D721Med (cell line): Measurements from ENCODE around the gene GGTA1.
A peak's percentile ranks its signal among the peaks of the same experiment; 100 is the strongest.
"Not testable (repeated sequence)": the region's sequence is repeated elsewhere in the genome, so short reads cannot be mapped to it uniquely, and the experiment has no call there.

Source experiments
- DNase-seq: peaks from one replicate; pipeline ENCODE4 v3.0.0; 2011; ENCODE audit warnings: low spot score; ENCODE audit not compliant: insufficient read length
- FAIRE-seq: peaks from 2 replicates; lab custom pipeline; 2011; peaks lifted over from hg19 to GRCh38; lab: Jason Lieb, UNC
- TF ChIP-seq, protein P1 (sequence below): IDR thresholded peaks from 2 replicates; pipeline ENCODE4 v1.5.1; 2012; ENCODE audit warnings: mild to moderate bottlenecking, control low read depth; ENCODE audit not compliant: insufficient read depth; ENCODE audit errors: missing control alignments

Gene GGTA1

DNA sequence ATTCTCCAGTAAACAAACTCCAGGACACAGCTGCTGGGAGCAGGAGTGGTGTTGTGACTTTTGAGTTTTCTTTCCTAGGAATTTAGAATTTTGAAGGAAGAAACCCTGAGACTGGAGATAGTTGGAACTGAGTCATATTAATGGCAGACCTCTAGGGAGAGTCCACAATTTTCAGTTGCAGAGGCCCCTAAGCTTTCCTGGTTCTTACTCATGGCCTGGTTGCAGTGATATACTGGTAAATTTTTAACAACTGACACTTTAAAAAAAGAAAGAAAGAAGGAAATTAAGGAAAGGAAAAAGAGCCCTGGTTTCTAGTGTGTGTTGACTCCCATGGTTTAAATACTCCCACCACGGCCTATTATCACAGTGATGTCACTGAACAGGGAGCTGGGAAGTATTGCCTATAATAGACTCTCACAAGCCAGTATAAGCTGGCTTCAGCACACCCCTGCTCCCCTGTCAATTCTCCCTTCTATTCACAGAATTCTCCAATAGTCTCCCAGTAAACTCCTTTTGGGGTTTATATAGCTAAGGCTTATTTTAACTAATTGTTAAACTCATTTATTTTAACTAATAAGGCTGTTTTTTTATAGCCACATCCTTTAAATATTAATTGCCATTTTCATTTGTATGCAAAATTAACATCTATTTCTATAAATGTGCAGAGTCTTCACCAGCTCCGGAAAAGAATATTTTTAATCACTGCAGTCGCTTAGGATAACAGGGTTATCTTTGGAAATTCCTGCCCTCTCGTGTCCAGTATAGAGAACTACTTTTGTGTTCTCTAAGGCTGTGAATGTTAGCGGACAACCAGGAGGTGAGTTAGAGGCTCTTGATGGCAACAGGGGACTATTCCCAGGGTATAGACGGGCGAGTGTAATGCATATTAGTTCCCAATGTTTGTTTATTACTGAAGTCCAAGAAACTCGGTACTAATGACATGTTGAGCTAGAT lies 59.7 kb downstream of the GGTA1 start:
- DNase-seq (no peak), FAIRE-seq (no peak)
- TF ChIP-seq, protein P1, sequence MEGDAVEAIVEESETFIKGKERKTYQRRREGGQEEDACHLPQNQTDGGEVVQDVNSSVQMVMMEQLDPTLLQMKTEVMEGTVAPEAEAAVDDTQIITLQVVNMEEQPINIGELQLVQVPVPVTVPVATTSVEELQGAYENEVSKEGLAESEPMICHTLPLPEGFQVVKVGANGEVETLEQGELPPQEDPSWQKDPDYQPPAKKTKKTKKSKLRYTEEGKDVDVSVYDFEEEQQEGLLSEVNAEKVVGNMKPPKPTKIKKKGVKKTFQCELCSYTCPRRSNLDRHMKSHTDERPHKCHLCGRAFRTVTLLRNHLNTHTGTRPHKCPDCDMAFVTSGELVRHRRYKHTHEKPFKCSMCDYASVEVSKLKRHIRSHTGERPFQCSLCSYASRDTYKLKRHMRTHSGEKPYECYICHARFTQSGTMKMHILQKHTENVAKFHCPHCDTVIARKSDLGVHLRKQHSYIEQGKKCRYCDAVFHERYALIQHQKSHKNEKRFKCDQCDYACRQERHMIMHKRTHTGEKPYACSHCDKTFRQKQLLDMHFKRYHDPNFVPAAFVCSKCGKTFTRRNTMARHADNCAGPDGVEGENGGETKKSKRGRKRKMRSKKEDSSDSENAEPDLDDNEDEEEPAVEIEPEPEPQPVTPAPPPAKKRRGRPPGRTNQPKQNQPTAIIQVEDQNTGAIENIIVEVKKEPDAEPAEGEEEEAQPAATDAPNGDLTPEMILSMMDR = peak; percentile 38

DNA sequence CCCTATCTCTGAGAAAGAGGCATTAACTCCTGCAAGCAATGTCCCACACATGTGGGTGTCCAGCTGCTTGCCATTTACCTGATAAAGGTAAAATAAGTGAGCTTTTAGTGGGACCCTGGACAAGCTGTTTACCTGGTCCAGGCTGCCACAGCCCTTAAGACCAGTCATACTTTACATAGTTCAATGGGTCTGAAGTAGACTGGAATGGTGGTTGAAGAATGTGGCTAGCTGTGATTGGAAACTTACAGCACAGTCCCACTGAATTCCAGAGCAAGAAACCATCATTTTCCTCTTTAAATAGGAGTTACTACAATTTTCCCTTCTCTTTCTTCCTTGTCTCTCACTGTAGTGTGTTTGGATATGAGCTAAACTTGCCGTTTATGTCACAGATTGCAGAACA lies 60.6 kb downstream of the GGTA1 start:
- FAIRE-seq (no peak), DNase-seq (no peak)
- TF ChIP-seq, protein P1 = no peak

DNA sequence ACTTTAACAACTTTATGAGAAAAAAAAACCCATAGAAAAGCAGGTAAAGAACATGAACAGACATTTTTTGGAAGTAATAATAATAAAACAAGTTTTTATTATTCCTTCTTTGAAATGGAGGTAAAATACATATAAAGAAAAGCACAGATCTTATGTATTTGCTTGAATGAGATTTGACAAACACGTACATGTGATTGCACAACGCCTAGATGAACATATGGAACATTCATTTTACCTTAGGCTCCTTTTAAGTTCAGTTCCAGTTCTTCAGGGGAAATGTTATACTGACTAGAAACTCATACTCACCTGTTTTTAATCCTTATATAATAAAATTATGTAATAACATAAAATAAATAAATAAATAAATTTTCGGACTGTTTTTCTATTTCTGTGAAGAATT lies 61.8 kb downstream of the GGTA1 start:
- DNase-seq (no peak), FAIRE-seq (no peak)
- TF ChIP-seq, protein P1 = no peak

DNA sequence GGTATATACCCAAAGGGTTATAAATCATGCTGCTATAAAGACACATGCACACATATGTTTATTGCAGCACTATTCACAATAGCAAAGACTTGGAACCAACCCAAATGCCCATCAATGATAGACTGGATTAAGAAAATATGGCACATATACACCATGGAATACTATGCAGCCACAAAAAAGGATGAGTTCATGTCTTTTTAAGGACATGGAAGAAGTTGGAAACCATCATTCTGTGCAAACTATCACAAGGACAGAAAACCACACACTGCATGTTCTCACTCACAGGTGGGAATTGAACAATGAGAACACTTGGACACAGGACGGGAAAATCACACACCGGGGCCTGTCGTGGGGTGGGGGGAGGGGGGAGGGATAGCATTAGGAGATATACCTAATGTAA lies 62.6 kb downstream of the GGTA1 start:
- not testable (repeated sequence) for DNase-seq, FAIRE-seq

DNA sequence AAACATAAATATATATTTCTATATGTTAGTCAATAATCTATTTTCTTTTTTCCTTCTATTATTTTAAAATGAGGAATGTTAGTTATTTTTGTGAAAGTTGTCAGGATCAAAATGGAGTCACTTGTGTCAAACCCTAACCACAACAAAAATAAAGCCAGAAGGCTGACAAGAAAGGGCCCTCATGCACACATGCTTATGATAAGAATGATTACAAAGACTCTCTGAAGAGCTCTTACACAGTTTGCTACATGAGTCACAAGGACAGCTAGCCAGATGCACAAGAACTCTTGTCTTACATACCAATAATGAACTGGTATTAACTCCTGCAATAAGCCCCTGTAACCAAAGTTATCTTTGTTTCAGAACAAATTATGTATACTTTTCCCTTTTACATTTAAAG lies 64.7 kb downstream of the GGTA1 start:
- TF ChIP-seq, protein P1 = no peak
- DNase-seq (no peak), FAIRE-seq (no peak)

DNA sequence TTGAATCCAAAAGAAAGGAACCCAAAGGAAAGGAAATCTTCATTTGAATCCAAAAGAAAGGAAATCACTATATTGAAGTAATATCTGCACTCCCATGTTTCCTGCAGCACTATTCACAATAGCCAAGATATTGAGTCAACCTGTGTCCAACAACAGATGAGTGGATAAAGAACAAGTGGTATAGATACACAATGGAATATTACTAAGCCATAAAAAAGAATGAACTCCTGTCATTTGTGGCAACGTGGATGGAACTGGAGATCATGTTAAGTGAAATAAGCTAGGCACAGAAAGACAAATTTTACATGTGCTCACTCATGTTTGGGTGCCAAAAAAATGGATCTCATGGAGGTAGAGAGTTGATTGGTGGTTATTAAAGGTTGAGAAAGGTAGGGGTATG lies 71.7 kb downstream of the GGTA1 start:
- TF ChIP-seq, protein P1 = no peak
- FAIRE-seq (no peak), DNase-seq (no peak)

DNA sequence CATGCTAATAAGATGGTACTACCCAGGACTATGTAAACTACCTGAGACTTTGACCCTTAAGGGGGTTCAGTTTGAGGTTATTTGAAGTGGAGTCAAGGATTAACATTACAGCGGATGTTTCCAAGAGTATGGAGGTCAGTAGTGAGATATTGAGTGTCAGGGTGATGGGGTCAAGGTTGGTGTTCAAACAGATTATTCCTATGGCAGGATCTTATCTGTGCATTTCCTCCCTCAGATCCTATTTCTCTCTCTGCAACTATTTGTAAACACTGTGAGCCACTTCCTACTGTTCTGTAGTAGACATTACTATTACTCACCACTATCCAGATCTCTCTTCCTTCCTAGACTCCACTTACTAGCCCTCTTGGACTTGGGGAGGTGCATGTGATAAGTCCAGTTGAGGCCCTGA lies 75.6 kb downstream of the GGTA1 start:
- no peak for DNase-seq
- TF ChIP-seq, protein P1 = no peak
- FAIRE-seq = no peak
